Progenitor cell of endocrine pancreas (in vitro differentiated cells): ENCODE results near the gene DLG5. TPM values are rescaled to one million over a fixed set of nuclear protein-coding genes. Genes with fewer than 3 reads are reported as not detected.

Source experiments
- DNase-seq: peaks from one replicate; pipeline ENCODE4 v3.0.0; 2021; ENCODE audit warnings: low spot score; ENCODE audit not compliant: unreplicated experiment
- H3K27ac Mint-ChIP-seq: 2 replicates; pipeline ENCODE4 v1.8.0; 2021; ENCODE audit warnings: mild to moderate bottlenecking, moderate library complexity, mixed read lengths
- H3K27me3 Mint-ChIP-seq: 2 replicates; pipeline ENCODE4 v1.8.0; 2021; ENCODE audit warnings: mixed read lengths
- H3K36me3 Mint-ChIP-seq: 2 replicates; pipeline ENCODE4 v1.8.0; 2022; ENCODE audit warnings: mixed read lengths; ENCODE audit not compliant: insufficient read depth
- H3K4me1 Mint-ChIP-seq: 2 replicates; pipeline ENCODE4 v1.8.0; 2021; ENCODE audit warnings: low read depth, mixed read lengths
- H3K4me3 Mint-ChIP-seq: 2 replicates; pipeline ENCODE4 v1.8.0; 2021; ENCODE audit warnings: low read depth, mild to moderate bottlenecking, moderate library complexity, mixed read lengths
- H3K9me3 Mint-ChIP-seq: 2 replicates; pipeline ENCODE4 v1.8.0; 2021; ENCODE audit warnings: low read depth, mixed read lengths
- total RNA-seq: library from RNA; stranded (reverse); gene quantifications from 2 replicates; pipeline ENCODE4 v1.2.1, GENCODE V29; 2021
- TF ChIP-seq, protein P1 (sequence below): fragments of 200-600 bp; sonication (generic); IDR thresholded peaks from one replicate; pipeline ENCODE4 v1.5.0; 2021; ENCODE audit warnings: antibody characterized with exemption, mild to moderate bottlenecking; ENCODE audit not compliant: unreplicated experiment

The DLG5 gene
- total RNA-seq, 1 donor from 2014 or later, result 149 TPM

DNA sequence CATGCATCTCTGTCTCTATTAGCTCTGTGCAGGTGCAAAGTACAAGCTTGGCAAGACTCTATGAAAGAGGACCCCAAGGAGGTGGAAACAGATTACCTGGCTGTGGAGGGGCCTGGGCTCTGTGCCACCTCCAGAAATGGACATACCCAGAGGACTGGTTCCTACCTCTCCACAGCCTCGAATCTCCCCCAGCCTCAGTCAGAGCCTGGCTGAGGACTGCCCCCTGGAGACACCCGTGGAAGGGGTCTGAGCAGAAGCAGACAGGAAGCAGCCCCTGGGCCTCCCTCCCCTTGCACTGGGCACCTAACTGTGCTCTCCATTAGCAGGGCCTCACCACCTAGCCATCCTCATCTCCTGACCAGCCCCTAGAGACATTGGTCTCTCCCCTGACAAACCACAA is 92.0 kb downstream of the DLG5 start:
- TF ChIP-seq, protein P1, sequence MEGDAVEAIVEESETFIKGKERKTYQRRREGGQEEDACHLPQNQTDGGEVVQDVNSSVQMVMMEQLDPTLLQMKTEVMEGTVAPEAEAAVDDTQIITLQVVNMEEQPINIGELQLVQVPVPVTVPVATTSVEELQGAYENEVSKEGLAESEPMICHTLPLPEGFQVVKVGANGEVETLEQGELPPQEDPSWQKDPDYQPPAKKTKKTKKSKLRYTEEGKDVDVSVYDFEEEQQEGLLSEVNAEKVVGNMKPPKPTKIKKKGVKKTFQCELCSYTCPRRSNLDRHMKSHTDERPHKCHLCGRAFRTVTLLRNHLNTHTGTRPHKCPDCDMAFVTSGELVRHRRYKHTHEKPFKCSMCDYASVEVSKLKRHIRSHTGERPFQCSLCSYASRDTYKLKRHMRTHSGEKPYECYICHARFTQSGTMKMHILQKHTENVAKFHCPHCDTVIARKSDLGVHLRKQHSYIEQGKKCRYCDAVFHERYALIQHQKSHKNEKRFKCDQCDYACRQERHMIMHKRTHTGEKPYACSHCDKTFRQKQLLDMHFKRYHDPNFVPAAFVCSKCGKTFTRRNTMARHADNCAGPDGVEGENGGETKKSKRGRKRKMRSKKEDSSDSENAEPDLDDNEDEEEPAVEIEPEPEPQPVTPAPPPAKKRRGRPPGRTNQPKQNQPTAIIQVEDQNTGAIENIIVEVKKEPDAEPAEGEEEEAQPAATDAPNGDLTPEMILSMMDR, result no peak
- H3K9me3 Mint-ChIP-seq, result no peaks in the 10 kb centered on the region
- no peaks in the 10 kb centered on the region for H3K27me3 Mint-ChIP-seq
- H3K4me1 Mint-ChIP-seq, result no peaks in the 10 kb centered on the region
- H3K27ac Mint-ChIP-seq, result no peak overlapping the region
- no peak overlapping the region for H3K4me3 Mint-ChIP-seq
- no peak for DNase-seq
- H3K36me3 Mint-ChIP-seq, result peaks cover 11% of the 10 kb centered on the region

DNA sequence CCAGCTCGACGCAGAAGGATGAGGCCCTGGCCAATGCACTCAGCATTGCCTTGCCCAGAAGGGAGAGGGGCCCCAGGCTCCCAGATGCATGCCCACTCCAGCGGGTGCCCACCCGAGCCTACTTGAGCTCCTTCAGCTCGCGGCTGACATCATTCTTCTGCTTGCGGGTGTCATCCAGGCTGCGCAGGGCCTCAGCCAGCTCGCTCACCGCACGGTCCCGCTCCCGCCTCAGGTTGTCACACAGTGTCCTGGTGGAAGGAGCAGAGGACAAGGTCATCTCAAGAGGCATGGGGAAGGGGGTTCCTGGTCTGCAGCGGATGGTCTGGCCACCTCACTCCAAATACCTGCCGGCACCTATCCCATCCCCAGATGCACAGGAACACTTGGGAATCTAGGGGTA is 92.8 kb downstream of the DLG5 start:
- peaks cover 14% of the 10 kb centered on the region for H3K36me3 Mint-ChIP-seq
- H3K4me1 Mint-ChIP-seq, result no peaks in the 10 kb centered on the region
- no peaks in the 10 kb centered on the region for H3K9me3 Mint-ChIP-seq
- H3K27ac Mint-ChIP-seq, result no peak overlapping the region
- TF ChIP-seq, protein P1, result no peak
- H3K4me3 Mint-ChIP-seq, result no peak overlapping the region
- DNase-seq, result no peak
- H3K27me3 Mint-ChIP-seq, result no peaks in the 10 kb centered on the region

DNA sequence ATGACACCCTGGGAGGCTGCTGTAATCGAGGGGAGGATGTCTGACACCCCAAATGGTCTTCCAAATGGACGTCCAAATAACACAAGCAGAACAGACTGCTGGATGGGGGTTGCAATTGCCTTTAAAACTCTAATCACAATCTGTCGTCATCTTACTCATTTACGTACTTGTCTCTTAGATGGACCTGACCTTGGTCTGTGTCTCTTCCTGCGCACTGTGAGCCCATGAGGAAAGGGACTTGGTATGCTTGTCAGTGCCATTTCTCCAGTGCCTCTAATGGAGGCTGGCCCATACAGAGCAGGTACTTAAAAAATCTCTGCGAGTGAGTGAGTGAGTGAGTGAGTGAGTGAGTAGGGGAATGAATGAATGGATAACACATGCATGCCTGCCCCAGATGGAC is 93.3 kb downstream of the DLG5 start:
- TF ChIP-seq, protein P1, result no peak
- no peak overlapping the region for H3K27ac Mint-ChIP-seq
- H3K36me3 Mint-ChIP-seq, result peaks cover 18% of the 10 kb centered on the region
- no peak for DNase-seq
- no peak overlapping the region for H3K4me3 Mint-ChIP-seq
- peaks cover 2% of the 10 kb centered on the region for H3K4me1 Mint-ChIP-seq
- H3K9me3 Mint-ChIP-seq, result no peaks in the 10 kb centered on the region
- H3K27me3 Mint-ChIP-seq, result no peaks in the 10 kb centered on the region

DNA sequence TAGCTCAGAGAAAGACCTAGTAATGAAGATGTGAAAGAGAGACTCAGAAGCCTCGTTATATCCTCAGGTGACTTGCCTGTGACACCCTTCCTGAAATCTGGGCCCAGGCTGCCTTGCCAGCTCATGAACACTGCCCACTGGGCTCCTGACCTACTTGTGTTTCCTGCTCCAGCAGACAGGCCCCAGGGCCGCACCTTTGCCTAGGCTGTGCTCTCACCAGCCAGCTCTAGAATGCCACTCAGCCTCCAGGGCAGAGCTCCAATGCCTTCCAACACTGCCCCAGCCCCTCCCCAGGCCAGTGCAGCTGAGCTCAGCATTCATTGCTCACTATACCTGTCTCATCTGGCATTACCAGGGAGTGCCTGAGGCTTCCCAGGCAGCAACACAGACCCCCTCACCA is 94.3 kb downstream of the DLG5 start:
- TF ChIP-seq, protein P1, result no peak
- H3K9me3 Mint-ChIP-seq, result no peaks in the 10 kb centered on the region
- H3K4me1 Mint-ChIP-seq, result peaks cover 2% of the 10 kb centered on the region
- no peak for DNase-seq
- H3K4me3 Mint-ChIP-seq, result no peak overlapping the region
- H3K27ac Mint-ChIP-seq, result no peak overlapping the region
- H3K27me3 Mint-ChIP-seq, result no peaks in the 10 kb centered on the region
- H3K36me3 Mint-ChIP-seq, result peaks cover 21% of the 10 kb centered on the region

DNA sequence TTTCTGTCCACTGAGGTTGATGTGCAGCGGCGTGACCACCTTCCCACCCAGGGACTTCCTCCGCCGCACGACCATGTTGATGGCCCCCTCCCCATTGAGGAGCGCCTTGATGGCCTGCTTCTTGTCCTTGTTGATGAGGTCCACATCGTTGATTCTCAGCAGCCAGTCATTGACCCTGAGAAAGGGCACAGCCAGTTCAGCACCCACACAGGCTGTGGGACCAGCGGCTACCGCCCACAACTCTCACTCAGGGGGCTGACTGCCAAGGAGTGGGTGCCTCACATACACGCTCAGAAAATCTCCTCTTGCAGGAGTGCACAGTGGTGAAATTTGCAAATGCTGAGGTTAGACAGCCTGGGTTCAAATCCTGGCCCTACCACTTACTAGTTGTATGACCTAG is 97.2 kb downstream of the DLG5 start:
- no peak overlapping the region for H3K27ac Mint-ChIP-seq
- H3K4me1 Mint-ChIP-seq, result peaks cover 5% of the 10 kb centered on the region
- H3K27me3 Mint-ChIP-seq, result no peaks in the 10 kb centered on the region
- no peak for DNase-seq
- no peaks in the 10 kb centered on the region for H3K9me3 Mint-ChIP-seq
- TF ChIP-seq, protein P1, result no peak
- H3K36me3 Mint-ChIP-seq, result peaks cover 20% of the 10 kb centered on the region
- no peak overlapping the region for H3K4me3 Mint-ChIP-seq
